Testis (tissue), 5 donors: Measurements from ENCODE around the gene ZBTB5. TPM values are rescaled to one million over a fixed set of nuclear protein-coding genes. Genes with fewer than 3 reads are reported as not detected.
"Not testable (repeated sequence)": the region's sequence is repeated elsewhere in the genome, so short reads cannot be mapped to it uniquely, and the experiment has no call there.

Experiments used
- DNase-seq: peaks from one replicate; pipeline ENCODE4 v3.0.0-alpha.2; 2019
- H3K27ac ChIP-seq, 2 donors: fragments of 200-600 bp; sonication (generic); one replicate each; pipeline ENCODE4 v1.5.1; 2019
- H3K27me3 ChIP-seq: fragments of 200-600 bp; sonication (generic); one replicate; pipeline ENCODE4 v1.5.1; 2019
- H3K36me3 ChIP-seq: fragments of 200-600 bp; sonication (generic); one replicate; pipeline ENCODE4 v1.5.1; 2017; ENCODE audit warnings: low read depth; ENCODE audit errors: missing control alignments
- H3K4me1 ChIP-seq: fragments of 200-600 bp; sonication (generic); one replicate; pipeline ENCODE4 v1.5.1; 2019
- H3K4me3 ChIP-seq, 2 donors: fragments of 200-600 bp; sonication (generic); one replicate each; pipeline ENCODE4 v1.5.1; 2017 to 2019
- H3K9me3 ChIP-seq: fragments of 200-600 bp; sonication (generic); one replicate; pipeline ENCODE4 v1.5.1; 2017
- POLR2A ChIP-seq: fragments of 450-650 bp; IDR thresholded peaks from one replicate; pipeline ENCODE4 v1.6.1; 2017; ENCODE audit warnings: antibody characterized with exemption, mild to moderate bottlenecking, moderate library complexity
- WGBS, 2 donors: methylation state at CpG; one replicate each; pipeline ENCODE4 v1.1.5; 2018; 5-methylcytosine and 5-hydroxymethylcytosine counted together
- intact Hi-C: fragments of 100-400 bp; cut with DNase I; formaldehyde crosslinking; loops from one replicate; pipeline ENCODE4 v1.15.1; 2023; ENCODE audit warnings: low total_unique reads
- long read RNA-seq, 2 donors: transcript quantifications; one replicate each; lab custom pipeline, GENCODE V29; 2026
- polyA plus RNA-seq: library from polyadenylated mRNA; stranded (reverse); fragments of 350-450 nt; fragmentation: Illumina TruSeq; extraction: RNeasy Lipid Tissue Mini Kit (QIAGEN cat#74804); gene quantifications from one replicate; pipeline ENCODE4 v1.2.3, GENCODE V29; 2014; ENCODE audit warnings: low read depth, low replicate concordance; ENCODE audit not compliant: insufficient read depth
- total RNA-seq, 2 donors: library from RNA; depleted of rRNA; stranded (reverse); fragments of >200 nt; gene quantifications; one replicate each; pipeline ENCODE4 v1.2.3, GENCODE V29; 2016
- TF ChIP-seq, protein P1 (sequence below), 3 experiments: fragments of 450-650 bp in 2 of 3; fragments of 200-600 bp in 1 of 3; sonication (generic) in 1 of 3; IDR thresholded peaks; one replicate each; pipeline ENCODE4 v1.5.1; 2016 to 2019; ENCODE audit warnings: antibody characterized with exemption in 3 of 3, mild to moderate bottlenecking in 2 of 3, moderate library complexity in 1 of 3

Gene ZBTB5, protein sequence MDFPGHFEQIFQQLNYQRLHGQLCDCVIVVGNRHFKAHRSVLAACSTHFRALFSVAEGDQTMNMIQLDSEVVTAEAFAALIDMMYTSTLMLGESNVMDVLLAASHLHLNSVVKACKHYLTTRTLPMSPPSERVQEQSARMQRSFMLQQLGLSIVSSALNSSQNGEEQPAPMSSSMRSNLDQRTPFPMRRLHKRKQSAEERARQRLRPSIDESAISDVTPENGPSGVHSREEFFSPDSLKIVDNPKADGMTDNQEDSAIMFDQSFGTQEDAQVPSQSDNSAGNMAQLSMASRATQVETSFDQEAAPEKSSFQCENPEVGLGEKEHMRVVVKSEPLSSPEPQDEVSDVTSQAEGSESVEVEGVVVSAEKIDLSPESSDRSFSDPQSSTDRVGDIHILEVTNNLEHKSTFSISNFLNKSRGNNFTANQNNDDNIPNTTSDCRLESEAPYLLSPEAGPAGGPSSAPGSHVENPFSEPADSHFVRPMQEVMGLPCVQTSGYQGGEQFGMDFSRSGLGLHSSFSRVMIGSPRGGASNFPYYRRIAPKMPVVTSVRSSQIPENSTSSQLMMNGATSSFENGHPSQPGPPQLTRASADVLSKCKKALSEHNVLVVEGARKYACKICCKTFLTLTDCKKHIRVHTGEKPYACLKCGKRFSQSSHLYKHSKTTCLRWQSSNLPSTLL
- total RNA-seq (10 to 100 TPM; 28.4 to 33.8 TPM), polyA plus RNA-seq (20.4 TPM)
- long read RNA-seq, donor 1, full-length matches to known transcripts: 20 of 20 reads
- long read RNA-seq, donor 1, partial matches to known transcripts: 0 of 20 reads
- long read RNA-seq, donor 1, other reads (novel, unspliced or antisense): 0 of 20 reads
- long read RNA-seq, donor 2, full-length matches to known transcripts: 8 of 8 reads
- long read RNA-seq, donor 2, partial matches to known transcripts: 0 of 8 reads
- long read RNA-seq, donor 2, other reads (novel, unspliced or antisense): 0 of 8 reads

DNA sequence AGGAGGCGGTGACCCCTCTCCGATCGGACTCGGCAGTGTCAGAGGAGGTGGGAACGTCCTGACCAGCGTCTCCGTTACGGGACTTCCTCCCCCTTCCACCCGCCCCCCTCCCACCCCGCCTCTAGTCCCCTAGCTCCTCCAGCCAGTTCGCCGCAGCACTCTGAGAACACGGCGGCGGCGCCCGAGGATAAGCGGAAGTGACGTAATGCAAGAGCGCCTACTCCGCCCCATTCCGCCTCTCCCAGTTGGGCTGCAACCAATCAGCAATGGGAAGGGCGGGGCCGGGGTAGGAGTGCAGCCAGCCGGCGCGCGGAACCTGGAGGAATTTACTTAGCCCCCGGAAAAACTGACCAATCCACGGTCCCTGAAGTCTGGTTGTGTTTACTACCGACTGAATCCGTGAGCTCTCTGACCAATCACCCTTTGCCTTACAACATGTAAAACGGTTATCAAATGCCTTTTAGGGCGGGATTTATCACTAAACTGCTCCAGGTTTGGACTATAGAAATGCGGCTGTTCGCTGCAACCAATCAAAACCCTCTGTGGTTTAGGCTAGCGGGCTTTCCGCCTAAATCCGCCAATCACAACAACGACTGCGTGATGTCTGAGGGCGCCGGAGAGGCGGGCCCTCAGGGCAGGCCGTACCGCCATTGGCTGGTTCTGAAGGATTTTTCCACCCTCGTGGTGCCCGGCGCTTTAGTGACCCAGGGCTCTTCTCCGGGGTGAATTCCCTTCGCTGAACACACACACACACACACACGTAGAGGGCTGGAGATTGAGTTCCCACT lies at the start of gene ZBTB5:
Gene ZBTB5 (minus strand): TSS at position 202 of the 788 bp plus-strand sequence. CDS start 22,899 bp downstream, outside the sequence.
- H3K9me3 ChIP-seq: no peaks in the 10 kb centered on the region
- no peaks in the 10 kb centered on the region for H3K36me3 ChIP-seq
- H3K27ac ChIP-seq: peak within 1 kb of the TSS; percentile 96 to 98
- peak; percentile 100 for DNase-seq
- TF ChIP-seq POLR2A: peak; percentile 19
- TF ChIP-seq, protein P1, sequence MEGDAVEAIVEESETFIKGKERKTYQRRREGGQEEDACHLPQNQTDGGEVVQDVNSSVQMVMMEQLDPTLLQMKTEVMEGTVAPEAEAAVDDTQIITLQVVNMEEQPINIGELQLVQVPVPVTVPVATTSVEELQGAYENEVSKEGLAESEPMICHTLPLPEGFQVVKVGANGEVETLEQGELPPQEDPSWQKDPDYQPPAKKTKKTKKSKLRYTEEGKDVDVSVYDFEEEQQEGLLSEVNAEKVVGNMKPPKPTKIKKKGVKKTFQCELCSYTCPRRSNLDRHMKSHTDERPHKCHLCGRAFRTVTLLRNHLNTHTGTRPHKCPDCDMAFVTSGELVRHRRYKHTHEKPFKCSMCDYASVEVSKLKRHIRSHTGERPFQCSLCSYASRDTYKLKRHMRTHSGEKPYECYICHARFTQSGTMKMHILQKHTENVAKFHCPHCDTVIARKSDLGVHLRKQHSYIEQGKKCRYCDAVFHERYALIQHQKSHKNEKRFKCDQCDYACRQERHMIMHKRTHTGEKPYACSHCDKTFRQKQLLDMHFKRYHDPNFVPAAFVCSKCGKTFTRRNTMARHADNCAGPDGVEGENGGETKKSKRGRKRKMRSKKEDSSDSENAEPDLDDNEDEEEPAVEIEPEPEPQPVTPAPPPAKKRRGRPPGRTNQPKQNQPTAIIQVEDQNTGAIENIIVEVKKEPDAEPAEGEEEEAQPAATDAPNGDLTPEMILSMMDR (IDR thresholded peaks at IDR 0.05): peak in 1 of 3 experiments; percentile 34
- H3K4me1 ChIP-seq: peaks cover 26% of the 10 kb centered on the region
- peak within 1 kb of the TSS; percentile 83 to 89 for H3K4me3 ChIP-seq
- intact Hi-C loops: no loop called here
- WGBS, 2 donors: 0% methylated on average over 6 to 52 of the region's 52 CpGs
- no peaks in the 10 kb centered on the region for H3K27me3 ChIP-seq

DNA sequence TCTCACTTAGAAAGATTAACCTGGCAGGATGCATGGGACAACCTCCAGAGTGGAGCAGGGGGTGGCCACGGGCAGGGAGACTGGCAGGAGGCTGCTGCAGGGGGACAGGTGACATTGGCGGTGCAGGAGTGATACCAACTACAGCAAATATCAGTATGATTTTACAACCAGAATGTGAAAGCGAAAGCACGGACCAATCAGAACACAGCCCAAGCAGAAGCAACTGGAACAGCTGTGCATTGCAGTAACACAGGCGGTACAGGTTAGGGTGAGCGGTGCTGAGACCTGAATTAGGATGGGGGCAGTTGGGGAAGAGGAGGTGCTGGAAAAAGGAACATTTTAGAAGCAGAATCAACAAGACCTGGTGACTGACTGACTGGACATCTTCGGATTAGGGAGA lies 49.7 kb upstream of the ZBTB5 start:
- Histone ChIP-seq H3K36me3 (no peaks in the 10 kb centered on the region), H3K4me1 (no peaks in the 10 kb centered on the region), H3K9me3 (no peaks in the 10 kb centered on the region), H3K4me3 (no peak overlapping the region), H3K27ac (no peak overlapping the region), H3K27me3 (no peaks in the 10 kb centered on the region)
- DNase-seq: no peak
- no peak for TF ChIP-seq POLR2A
- TF ChIP-seq, protein P1 (IDR thresholded peaks at IDR 0.05): no peak
- WGBS, 2 donors: 92 to 96% methylated on average over 7 of the region's 7 CpGs
- intact Hi-C loops: no loop called here

DNA sequence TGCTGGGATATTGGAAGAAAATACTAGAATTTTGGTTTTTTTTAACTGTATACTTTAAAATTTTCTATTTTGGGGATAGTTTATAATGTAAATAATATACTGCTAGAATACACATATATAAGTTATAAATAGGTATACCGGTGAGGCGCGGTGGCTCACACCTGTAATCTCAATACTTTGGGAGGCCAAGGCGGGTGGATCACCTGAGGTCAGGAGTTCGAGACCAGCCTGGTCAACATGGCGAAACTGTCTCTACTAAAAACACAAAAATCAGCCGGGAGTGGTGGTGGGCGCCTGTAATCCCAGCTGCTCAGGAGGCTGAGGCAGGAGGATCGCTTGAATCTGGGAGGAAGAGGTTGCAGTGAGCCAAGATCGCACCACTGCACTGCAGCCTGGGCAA lies 49.2 kb upstream of the ZBTB5 start:
- H3K4me1 ChIP-seq, DNase-seq, H3K27ac ChIP-seq, H3K36me3 ChIP-seq, H3K4me3 ChIP-seq, H3K9me3 ChIP-seq, H3K27me3 ChIP-seq, intact Hi-C loops: not testable (repeated sequence)
- 95 to 98% methylated on average over 10 of the region's 10 CpGs for WGBS, 2 donors

DNA sequence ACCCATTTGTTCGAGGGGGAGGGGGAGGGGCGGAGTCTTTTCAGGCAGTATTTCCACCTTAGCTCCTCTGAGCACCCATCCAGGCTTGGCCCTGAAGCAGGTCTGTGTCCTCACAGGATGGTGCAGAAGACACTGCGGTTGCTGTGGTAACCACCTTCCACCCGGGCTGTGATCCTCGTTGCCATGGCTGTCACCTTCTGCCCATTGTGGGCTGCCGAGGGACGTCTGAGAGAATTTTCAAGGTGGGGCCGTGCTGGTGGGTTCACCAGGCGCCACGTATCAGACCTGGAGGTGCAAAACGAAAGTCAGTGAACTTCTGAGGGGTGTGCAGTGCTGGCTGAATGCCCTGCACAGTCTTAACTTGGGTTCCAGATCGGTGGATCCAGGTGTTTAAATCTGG lies 47.2 kb upstream of the ZBTB5 start:
- TF ChIP-seq POLR2A: no peak
- TF ChIP-seq, protein P1 (IDR thresholded peaks at IDR 0.05): no peak
- no peak overlapping the region for H3K27ac ChIP-seq
- H3K36me3 ChIP-seq: no peaks in the 10 kb centered on the region
- no peaks in the 10 kb centered on the region for H3K27me3 ChIP-seq
- no peaks in the 10 kb centered on the region for H3K4me1 ChIP-seq
- no peaks in the 10 kb centered on the region for H3K9me3 ChIP-seq
- 69 to 81% methylated on average over 8 to 12 of the region's 12 CpGs for WGBS, 2 donors
- no peak overlapping the region for H3K4me3 ChIP-seq
- no peak for DNase-seq
- intact Hi-C loops: no loop called here
